OCI-LY1 (cell line): Measurements from ENCODE around the gene LARP1.
"Not testable (repeated sequence)": the region's sequence is repeated elsewhere in the genome, so short reads cannot be mapped to it uniquely, and the experiment has no call there.

Experiments
- CTCF ChIP-seq: fragments of 200-600 bp; sonication (generic), shearing (Covaris generic); IDR thresholded peaks from 2 replicates; pipeline ENCODE4 v1.5.1; 2017; ENCODE audit warnings: mild to moderate bottlenecking, antibody characterized with exemption, low read length, moderate library complexity, mixed read lengths
- EZH2 ChIP-seq: fragments of 200-600 bp; sonication (generic), shearing (Covaris generic); IDR thresholded peaks from 2 replicates; pipeline ENCODE4 v1.8.0; 2017; ENCODE audit warnings: borderline replicate concordance, mixed run types, mild to moderate bottlenecking, antibody characterized with exemption, low read length, moderate library complexity, mixed read lengths

- TF ChIP-seq CTCF, EZH2: not testable (repeated sequence)
Measured at GRCh38 chr5:154736372-154736771, 18.8 kb upstream of the LARP1 start.
